GM19395 (cell line): ENCODE data around the gene NRF1.
"Not testable (repeated sequence)": the region's sequence is repeated elsewhere in the genome, so short reads cannot be mapped to it uniquely, and the experiment has no call there.

ENCODE experiments used
- ATAC-seq: cut with Tn5 transposase; IDR thresholded peaks from one replicate; pipeline ENCODE4 v1.9.1; 2021; ENCODE audit warnings: mild to moderate bottlenecking, moderate library complexity; ENCODE audit not compliant: unreplicated experiment

NRF1 gene

DNA sequence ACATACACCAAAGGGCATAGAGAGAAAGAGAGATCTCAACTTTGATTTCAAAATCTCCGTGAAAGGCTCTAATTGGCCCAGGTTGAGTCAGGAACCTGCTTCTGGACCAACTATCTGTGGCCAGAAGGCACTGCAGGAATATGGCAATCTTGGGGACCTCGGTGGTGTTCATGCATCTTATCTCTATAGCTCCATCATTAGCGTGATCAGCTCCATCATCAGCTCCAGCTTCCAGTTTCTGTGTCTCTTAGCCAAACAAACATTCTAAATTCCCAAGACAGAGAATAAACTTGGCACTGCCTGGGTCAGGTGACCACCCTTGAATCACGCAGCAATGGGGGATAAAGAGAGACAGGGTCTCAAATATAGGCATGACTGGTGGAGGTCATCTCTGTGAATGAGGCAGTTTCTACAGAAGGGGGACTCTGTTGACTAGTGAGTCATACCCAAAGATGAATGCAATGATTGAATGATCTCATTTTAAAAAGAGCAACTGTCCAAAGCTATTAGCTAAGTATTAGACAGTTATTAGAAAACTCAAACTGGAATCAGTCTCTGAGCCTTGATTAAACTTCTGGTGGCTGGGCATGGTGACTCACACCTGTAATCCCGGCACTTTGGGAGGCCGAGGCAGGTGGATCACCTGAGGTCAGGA lies 5.4 kb upstream of the NRF1 start:
- no peak for ATAC-seq

DNA sequence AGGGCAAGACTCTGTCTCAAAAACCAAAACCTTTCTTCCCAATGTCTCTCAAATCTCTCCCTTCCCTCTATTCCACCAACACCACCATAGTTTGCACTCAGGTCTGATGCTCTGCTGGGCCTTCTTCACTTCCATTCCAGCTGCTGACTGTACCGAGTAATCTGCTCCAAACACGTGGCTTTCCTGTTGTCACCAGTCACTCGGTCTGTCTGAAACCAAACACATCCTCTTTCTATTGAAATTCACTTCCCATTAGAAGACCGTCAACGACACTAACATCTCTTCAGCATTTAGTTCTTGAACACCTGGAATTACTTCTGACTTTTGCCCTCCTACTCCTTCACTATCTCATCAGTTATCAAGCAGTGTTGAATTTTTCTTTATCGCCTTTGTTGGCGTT lies 4.7 kb upstream of the NRF1 start:
- ATAC-seq, result no peak

GRCh38 chr7:129607471-129608120 lies 3.9 kb upstream of the NRF1 start:
- no peak for ATAC-seq

- no peak for ATAC-seq
These were observed 1.9 kb upstream of the NRF1 start for GRCh38 chr7:129609666-129610065.

GRCh38 chr7:129610709-129611245 lies 743 bp upstream of the NRF1 start:
- ATAC-seq, result no peak

DNA sequence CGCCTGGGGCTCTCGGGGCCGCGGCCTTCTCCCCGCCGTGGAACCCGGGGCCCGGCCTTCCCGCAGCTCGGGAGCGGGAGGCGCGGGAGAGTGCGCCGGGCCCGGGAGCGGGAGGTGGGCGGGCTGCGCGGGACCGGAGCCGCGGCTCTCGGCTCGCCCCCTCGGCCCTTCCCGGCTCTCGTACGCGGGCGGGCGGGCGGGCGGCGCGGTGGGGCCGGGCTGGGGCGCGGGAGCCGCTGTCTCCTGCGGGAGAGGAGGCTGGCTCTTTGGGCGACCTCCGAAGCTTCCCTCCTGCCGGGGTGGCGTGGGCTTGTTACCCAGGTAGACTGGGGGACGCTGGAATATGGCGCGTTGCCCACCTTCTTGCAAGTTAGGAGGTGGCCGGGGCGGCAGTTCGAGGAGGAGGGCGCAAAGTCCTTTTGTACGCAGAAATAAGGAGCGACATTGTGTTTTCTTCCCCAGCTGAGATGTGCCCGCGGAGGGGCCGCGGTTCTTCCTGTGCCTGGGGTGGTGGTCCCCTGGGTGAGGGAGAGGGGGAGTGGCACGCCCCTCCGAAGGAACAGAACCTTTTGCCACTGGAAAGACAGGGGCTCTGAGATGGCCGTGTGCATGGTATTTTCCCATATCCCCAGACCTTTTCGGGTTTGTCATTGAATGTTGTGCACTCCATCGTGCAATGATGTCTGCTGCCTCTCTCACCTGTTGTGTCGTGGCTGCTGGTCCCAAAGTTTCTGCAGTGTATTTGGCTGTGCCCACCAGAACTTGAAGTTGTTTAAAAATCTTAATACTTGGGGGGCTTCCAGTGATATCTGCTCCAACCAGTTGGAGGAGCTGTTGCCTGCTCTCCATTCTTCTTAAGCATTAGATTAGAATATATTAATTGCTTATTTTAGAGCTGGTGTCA lies 844 bp downstream of the NRF1 start:
- peak; percentile 20 for ATAC-seq

DNA sequence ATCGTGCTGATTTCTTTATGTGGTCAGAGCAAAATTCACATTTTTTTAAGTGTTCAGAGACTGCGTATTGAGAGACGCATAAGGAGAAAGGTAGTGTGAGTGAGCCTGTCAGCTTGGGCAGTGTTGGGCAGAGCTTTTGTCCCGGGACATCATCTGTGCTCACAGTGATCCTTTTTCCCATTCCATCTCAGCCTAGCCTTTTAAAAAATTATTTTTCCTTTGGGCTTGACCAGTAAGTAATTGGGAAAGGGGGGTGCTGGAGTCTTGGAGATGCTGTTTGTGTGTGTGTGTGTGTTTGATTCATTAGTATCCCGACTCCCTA lies 1.5 kb downstream of the NRF1 start:
- ATAC-seq, result no peak

DNA sequence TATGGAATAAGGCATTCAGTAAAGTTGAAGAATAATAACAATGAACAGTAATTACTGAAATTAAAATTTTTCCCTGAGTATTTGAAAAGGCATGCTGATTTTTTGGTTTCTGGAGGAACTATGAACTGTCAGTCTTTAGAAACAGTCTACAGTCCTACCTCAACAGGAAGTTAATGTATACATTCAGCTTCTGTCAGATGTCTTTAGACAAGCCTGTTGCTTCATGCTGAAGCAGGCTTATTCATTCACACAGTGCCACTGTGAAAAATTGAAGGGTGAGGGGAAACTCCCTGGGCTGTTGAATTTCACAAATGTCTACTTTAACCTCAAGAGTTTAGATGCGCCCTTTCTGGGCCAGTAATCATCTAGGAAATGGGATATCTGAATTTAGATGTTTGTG lies 3.5 kb downstream of the NRF1 start:
- no peak for ATAC-seq

DNA sequence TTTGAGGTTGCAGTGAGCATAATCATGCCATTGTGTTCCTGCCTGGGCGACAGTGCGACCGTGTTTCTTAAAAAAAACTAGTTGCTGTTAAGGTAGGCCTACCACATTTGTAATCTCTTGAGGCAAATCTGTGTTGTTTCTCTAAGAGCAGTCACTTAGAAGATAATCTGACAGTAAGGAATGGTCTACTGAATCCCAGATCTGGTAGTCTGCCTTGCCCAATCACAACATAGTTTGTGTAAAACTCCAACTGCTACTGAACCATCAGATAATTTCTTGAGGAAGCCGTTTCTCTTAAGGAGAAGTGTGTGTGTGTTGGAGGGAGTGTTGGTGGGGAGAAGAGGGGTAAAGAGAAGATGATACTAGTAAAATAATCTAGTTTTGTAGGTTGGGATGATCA lies 5.0 kb downstream of the NRF1 start:
- ATAC-seq, result no peak

- ATAC-seq, result no peak
These were observed 5.7 kb downstream of the NRF1 start for GRCh38 chr7:129617178-129617577.

DNA sequence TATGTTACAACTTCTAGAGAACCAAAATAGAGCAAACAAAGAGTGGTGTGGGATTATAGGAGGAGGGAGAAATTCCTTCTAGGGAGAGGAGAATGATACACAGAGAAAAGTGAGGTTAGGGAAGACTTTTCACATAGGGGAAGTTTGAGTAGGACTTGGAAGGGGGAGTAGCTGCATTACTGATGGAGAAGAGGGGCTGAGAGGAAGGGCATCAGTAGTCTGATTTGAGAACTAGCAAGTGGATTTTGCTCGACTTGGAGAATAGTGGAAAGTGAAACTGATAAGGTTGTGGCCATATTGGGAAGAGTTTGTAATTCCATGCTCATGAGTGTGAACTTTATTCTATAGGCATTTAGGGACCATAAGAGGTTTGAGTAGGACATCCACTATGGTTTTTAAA lies 6.1 kb downstream of the NRF1 start:
- ATAC-seq, result no peak

DNA sequence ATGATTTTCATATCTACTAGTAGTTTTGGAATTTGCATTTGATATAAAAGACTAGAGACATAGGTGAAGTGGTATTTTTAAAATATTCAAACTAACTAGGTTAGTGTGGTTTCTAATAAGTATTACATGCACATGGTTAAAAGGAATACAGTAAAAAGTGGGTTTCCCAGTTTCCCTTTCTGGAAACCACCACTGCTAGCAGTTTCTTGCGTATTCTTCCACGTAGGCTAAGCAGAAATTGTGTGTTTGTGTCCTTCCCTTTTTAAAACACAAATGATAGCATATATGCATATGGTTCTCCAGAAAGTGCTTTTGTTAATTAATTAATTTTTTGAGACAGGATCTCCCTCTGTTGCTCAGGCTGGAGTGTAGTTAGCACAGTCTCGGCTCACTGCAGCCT lies 15.4 kb downstream of the NRF1 start:
- no peak for ATAC-seq

GRCh38 chr7:129630341-129630740 lies 18.8 kb downstream of the NRF1 start:
- ATAC-seq, result no peak

GRCh38 chr7:129634361-129635034 lies 23.0 kb downstream of the NRF1 start:
- no peak for ATAC-seq

DNA sequence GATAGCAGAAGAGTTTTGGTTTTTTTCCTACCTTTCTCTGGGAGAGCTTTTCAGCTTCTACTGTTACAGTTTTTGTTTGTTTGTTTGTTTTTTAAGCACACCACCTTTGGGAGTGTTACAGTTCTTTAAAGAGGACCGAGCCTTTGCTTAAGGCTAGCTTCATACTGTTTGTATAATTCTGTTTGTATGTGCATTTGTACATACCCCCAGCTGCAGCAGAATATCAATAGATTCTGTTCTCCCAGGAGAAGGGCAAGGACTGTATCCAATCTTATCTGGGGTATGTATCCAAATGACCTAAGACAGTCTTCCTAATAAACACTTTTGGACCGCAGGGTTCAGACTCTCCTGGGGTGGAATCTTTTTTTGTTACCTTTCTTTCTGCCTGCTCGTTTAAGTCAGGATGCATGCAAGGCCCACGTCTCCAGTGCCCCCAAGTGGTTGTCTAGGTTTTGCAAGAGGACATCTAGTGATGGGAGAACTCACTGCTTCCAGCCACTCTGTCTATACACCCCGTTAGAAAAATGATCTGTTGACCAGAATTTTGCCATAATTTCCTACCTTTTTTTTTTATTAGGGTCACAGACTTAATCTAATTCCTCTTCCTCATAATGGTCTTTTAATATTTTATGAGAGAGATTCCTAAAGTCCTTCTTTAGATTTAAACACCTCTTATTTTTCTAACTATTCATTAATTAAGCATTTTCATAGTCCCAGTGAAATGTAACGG lies 23.9 kb downstream of the NRF1 start:
- peak; percentile 84 for ATAC-seq

GRCh38 chr7:129636030-129636550 lies 24.6 kb downstream of the NRF1 start:
- not testable (repeated sequence) for ATAC-seq

DNA sequence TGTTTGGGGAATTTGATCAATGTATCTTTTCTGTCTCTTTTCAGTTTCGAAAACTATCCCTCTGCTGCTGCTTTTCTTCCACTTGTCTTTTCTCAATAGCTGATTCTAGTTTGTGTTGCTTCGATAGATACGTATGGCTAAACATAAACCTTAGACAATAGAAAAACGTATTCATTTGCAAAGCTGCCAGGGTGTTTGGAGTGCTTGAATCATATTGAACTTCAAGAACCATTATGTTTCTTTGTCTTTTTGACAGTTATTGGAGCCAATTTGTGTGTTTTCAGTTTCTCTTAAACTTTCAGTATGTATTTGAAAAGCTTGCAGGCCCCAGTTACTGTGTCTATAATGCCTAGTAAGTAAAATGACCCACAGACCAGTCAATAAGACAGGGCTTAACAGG lies 25.1 kb downstream of the NRF1 start:
- ATAC-seq, result no peak

- ATAC-seq, result no peak
These were observed 28.9 kb downstream of the NRF1 start for GRCh38 chr7:129640400-129640799.

DNA sequence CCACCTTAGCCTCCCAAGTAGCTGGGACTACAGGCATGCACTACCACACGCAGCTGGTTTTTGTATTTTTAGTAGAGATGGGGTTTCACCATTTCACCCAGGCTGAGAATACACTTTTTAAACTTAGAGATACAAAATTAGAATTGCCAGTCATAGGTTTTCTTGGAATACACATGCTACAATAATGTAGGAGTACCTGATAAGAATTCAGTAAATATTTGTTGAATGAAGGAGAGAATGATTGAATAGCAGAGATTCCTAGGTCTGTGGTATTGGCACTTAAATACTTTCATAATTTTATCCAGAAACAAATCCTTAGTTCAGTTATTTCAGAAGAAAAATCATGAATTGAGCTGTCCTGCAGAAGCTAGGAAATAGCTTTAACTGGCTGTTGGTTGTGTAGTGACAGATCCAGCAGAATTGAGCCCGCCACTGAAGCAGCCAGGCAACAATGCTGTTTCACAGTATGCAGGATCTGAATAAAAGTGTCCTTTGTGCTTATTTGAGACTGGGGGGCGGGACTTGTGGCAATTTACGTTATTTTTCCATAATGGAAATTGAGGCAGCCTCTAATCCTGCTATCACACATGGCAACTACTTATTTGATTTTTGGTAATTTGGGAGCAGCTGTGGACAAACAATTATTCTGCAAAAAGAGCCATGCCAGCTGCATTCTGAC lies 31.5 kb downstream of the NRF1 start:
- no peak for ATAC-seq
